Testis (tissue), 2 donors: Measurements from ENCODE around the gene RNF32.

Experiments used
- CTCF ChIP-seq, 3 experiments: fragments of 450-650 bp in 2 of 3; fragments of 200-600 bp in 1 of 3; sonication (generic) in 1 of 3; IDR thresholded peaks; one replicate each; pipeline ENCODE4 v1.5.1; 2016 to 2019; ENCODE audit warnings: antibody characterized with exemption in 3 of 3, mild to moderate bottlenecking in 2 of 3, moderate library complexity in 1 of 3
- POLR2A ChIP-seq: fragments of 450-650 bp; IDR thresholded peaks from one replicate; pipeline ENCODE4 v1.6.1; 2017; ENCODE audit warnings: antibody characterized with exemption, mild to moderate bottlenecking, moderate library complexity

- TF ChIP-seq CTCF (IDR thresholded peaks at IDR 0.05) (no peak), POLR2A (no peak)
Observed at GRCh38 chr7:156606135-156606534, 34.4 kb upstream of the RNF32 start.
